Loucy (cell line): ENCODE data around the gene KRT16.

ENCODE experiments used
- H2AFZ ChIP-seq: fragments of 200-600 bp; sonication (generic); 2 replicates; pipeline ENCODE4 v1.6.0; 2016; ENCODE audit warnings: antibody characterized with exemption, mild to moderate bottlenecking, low read length, moderate library complexity
- H3F3A ChIP-seq: fragments of 200-600 bp; 2 replicates; pipeline ENCODE4 v1.6.0; 2016; ENCODE audit warnings: antibody characterized with exemption, low read depth, mild to moderate bottlenecking
- H3K27me3 ChIP-seq: fragments of 200-600 bp; sonication (generic); 2 replicates; pipeline ENCODE4 v1.6.1; 2014; ENCODE audit warnings: low read length, mild to moderate bottlenecking; ENCODE audit not compliant: insufficient read depth, poor library complexity, severe bottlenecking
- H3K36me3 ChIP-seq: fragments of 200-600 bp; sonication (generic); 2 replicates; pipeline ENCODE4 v1.6.1; 2016; ENCODE audit warnings: low read length; ENCODE audit not compliant: insufficient read depth
- H3K4me1 ChIP-seq: fragments of 200-600 bp; sonication (generic); 2 replicates; pipeline ENCODE4 v1.5.1; 2014; ENCODE audit warnings: low read length, mild to moderate bottlenecking; ENCODE audit not compliant: insufficient read depth, poor library complexity, severe bottlenecking
- H3K4me2 ChIP-seq: fragments of 200-600 bp; sonication (generic); 2 replicates; pipeline ENCODE4 v1.6.0; 2014; ENCODE audit warnings: antibody characterized with exemption, low read length, low read depth, mild to moderate bottlenecking; ENCODE audit not compliant: poor library complexity, severe bottlenecking
- H3K4me3 ChIP-seq: fragments of 200-600 bp; sonication (generic); 2 replicates; pipeline ENCODE4 v1.5.1; 2014; ENCODE audit warnings: low read length, mild to moderate bottlenecking, mixed read lengths; ENCODE audit not compliant: poor library complexity, severe bottlenecking
- H3K79me2 ChIP-seq: fragments of 200-600 bp; sonication (generic); 2 replicates; pipeline ENCODE4 v1.6.1; 2014; ENCODE audit warnings: low read length; ENCODE audit not compliant: insufficient read depth
- H3K9ac ChIP-seq: fragments of 200-600 bp; sonication (generic); 2 replicates; pipeline ENCODE4 v1.6.0; 2014; ENCODE audit warnings: mild to moderate bottlenecking, low read depth, low read length, moderate library complexity; ENCODE audit not compliant: poor library complexity, severe bottlenecking
- H3K9me2 ChIP-seq: fragments of 200-600 bp; sonication (generic); replicated peaks from 2 replicates; pipeline ENCODE4 v1.6.1; 2016; ENCODE audit warnings: low read depth, low read length, mixed read lengths
- H3K9me3 ChIP-seq: fragments of 200-600 bp; sonication (generic); 2 replicates; pipeline ENCODE4 v1.6.1; 2014; ENCODE audit warnings: mild to moderate bottlenecking, antibody characterized with exemption, low read length, low read depth; ENCODE audit not compliant: insufficient read depth
- H4K20me1 ChIP-seq: fragments of 200-600 bp; sonication (generic); 2 replicates; pipeline ENCODE4 v1.6.0; 2014; ENCODE audit warnings: antibody characterized with exemption, low read length, mild to moderate bottlenecking; ENCODE audit not compliant: insufficient read depth, poor library complexity, severe bottlenecking
- EZH2phosphoT487 ChIP-seq: fragments of 200-600 bp; IDR thresholded peaks from 2 replicates; pipeline ENCODE4 v1.6.1; 2018; ENCODE audit warnings: antibody characterized with exemption, mild to moderate bottlenecking, moderate library complexity, borderline replicate concordance
- TF ChIP-seq, protein P1 (sequence below): fragments of 200-600 bp; sonication (generic); conservative IDR thresholded peaks from 2 replicates; pipeline ENCODE4 v1.5.1; 2014; ENCODE audit warnings: mild to moderate bottlenecking, antibody characterized with exemption, low read length

Gene KRT16

DNA sequence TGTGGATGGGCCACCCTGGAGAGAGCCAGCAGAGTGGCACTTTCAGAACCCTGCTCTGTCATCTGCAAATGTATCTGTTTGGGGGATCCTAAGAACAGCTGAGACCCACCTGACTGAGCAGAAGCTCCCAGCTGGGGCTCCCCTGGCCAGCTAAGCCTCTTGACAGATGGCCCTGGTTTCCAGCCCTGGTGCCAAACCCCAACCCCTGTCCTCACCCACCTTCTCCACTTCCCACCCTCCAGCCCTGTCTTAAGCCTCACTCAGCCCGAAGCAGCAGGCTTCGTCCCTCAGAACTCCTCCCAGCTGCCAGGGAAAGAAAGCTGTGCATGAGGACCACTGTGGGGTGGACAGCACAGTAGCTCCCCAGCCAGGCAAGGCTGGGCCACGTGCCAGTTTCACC lies 37.2 kb downstream of the KRT16 start:
- no peaks in the 10 kb centered on the region for H4K20me1 ChIP-seq
- no peaks in the 10 kb centered on the region for H3K27me3 ChIP-seq
- no peaks in the 10 kb centered on the region for H3F3A ChIP-seq
- H3K9me2 ChIP-seq: no peaks in the 10 kb centered on the region
- no peak overlapping the region for H3K9ac ChIP-seq
- no peak overlapping the region for H2AFZ ChIP-seq
- no peaks in the 10 kb centered on the region for H3K4me1 ChIP-seq
- no peak overlapping the region for H3K4me2 ChIP-seq
- no peaks in the 10 kb centered on the region for H3K79me2 ChIP-seq
- no peaks in the 10 kb centered on the region for H3K36me3 ChIP-seq
- H3K4me3 ChIP-seq: no peak overlapping the region
- TF ChIP-seq, protein P1, sequence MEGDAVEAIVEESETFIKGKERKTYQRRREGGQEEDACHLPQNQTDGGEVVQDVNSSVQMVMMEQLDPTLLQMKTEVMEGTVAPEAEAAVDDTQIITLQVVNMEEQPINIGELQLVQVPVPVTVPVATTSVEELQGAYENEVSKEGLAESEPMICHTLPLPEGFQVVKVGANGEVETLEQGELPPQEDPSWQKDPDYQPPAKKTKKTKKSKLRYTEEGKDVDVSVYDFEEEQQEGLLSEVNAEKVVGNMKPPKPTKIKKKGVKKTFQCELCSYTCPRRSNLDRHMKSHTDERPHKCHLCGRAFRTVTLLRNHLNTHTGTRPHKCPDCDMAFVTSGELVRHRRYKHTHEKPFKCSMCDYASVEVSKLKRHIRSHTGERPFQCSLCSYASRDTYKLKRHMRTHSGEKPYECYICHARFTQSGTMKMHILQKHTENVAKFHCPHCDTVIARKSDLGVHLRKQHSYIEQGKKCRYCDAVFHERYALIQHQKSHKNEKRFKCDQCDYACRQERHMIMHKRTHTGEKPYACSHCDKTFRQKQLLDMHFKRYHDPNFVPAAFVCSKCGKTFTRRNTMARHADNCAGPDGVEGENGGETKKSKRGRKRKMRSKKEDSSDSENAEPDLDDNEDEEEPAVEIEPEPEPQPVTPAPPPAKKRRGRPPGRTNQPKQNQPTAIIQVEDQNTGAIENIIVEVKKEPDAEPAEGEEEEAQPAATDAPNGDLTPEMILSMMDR: no peak
- no peak for TF ChIP-seq EZH2phosphoT487
- H3K9me3 ChIP-seq: no peaks in the 10 kb centered on the region

- TF ChIP-seq, protein P1: no peak
- no peak for TF ChIP-seq EZH2phosphoT487
- no peaks in the 10 kb centered on the region for H4K20me1 ChIP-seq
- no peaks in the 10 kb centered on the region for H3K9me3 ChIP-seq
- no peak within 1 kb of the TSS for H3K4me3 ChIP-seq
- H3K36me3 ChIP-seq: no peaks in the 10 kb centered on the region
- no peak within 1 kb of the TSS for H2AFZ ChIP-seq
- H3K4me2 ChIP-seq: no peak within 1 kb of the TSS
- no peaks in the 10 kb centered on the region for H3K27me3 ChIP-seq
- no peaks in the 10 kb centered on the region for H3K9me2 ChIP-seq
- no peak within 1 kb of the TSS for H3K9ac ChIP-seq
- H3K4me1 ChIP-seq: no peaks in the 10 kb centered on the region
- H3F3A ChIP-seq: no peaks in the 10 kb centered on the region
- H3K79me2 ChIP-seq: no peaks in the 10 kb centered on the region
These were observed 40.8 kb downstream of the KRT16 start, which contains the start of gene KRT9 for GRCh38 chr17:41571561-41572434. TSS of gene KRT9 (minus strand) at chr17:41572059. CDS start at chr17:41571992, 67 bp downstream.

DNA sequence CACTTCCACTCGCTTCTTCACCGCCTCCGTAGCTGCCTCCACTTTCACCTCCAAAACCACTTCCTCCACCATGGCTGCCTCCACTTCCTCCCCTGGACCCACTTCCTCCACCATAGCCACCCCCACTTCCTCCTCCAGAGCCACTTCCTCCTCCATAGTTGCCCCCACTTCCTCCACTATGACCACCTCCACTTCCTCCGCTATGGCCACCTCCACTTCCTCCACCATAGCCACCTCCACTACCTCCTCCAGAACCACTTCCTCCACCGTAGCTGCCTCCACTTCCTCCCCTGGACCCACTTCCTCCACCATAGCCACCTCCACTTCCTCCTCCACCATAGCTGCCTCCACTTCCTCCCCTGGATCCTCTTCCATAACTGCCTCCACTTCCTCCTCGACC lies 45.2 kb downstream of the KRT16 start:
- Histone ChIP-seq H3F3A (no peaks in the 10 kb centered on the region), H3K27me3 (no peaks in the 10 kb centered on the region), H3K9ac (no peak overlapping the region), H3K9me2 (no peaks in the 10 kb centered on the region), H3K36me3 (no peaks in the 10 kb centered on the region), H3K79me2 (no peaks in the 10 kb centered on the region), H3K4me1 (no peaks in the 10 kb centered on the region), H4K20me1 (no peaks in the 10 kb centered on the region), H2AFZ (no peak overlapping the region), H3K9me3 (no peaks in the 10 kb centered on the region), H3K4me2 (no peak overlapping the region), H3K4me3 (no peak overlapping the region)
- TF ChIP-seq, protein P1: no peak
- TF ChIP-seq EZH2phosphoT487: no peak
